ENCODE data around the gene RIMBP3C.
"Not testable (repeated sequence)": the region's sequence is repeated elsewhere in the genome, so short reads cannot be mapped to it uniquely, and the experiment has no call there.

The RIMBP3C gene

DNA sequence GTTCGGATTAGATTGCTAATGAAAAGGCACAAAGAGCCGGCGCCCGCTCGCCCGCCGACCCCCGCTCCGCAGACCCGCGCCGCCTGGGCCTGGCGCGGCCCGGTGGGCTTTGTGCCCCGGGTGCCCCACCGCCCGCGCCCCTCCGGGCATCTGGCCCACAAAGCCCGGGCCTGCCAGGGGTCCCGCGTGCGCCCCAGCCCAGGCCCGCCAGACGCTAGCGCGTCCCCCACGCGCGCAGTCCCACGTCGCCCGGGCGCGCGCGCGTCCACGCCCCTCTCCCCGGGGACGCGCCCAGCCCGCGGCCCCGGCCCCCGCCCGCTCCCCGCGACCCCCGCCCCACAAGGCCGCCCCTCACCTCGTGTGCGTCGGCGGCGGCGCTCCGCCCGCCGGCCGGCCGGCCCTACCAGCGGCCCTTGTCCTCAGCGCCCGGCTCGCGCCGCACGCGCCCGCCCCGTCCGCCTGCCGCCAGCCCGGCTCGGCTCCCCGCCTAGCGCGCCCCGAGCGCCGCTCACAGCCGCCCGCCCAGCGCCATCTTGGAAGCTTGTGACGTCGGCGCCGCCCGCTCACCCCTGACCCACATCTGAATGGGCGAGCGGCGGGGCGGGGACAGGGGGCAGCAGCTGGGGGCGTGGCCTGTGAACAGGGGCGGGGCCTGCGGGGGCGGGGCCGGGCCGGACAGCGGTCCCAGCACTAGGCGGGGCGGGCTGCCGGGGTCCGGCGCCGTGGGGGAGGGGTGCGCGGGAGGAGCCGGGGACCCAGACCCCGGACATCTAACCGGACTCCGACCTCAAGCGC is 34.1 kb downstream of the RIMBP3C start:
- not testable (repeated sequence) for DNase-seq

DNA sequence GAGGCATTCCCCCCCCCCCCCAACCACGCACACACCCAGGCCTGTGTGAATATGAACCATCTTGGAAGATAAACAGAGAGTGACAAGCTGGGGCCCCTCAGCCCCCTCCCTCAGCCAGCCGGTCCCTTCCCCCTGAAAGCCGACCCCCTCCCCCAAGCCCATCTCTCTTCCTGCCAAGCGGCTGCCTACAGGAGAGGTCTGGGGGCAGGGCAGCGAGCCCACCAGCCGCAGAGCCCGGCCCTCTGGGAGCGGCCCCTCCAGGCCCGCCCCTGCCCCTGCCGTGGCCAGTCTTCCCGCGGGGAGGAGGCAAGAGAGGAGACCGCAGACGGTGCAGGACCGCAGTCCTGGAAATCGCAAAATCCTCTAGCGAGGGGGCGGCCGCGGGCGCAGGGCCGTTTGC is 34.7 kb downstream of the RIMBP3C start:
- DNase-seq = not testable (repeated sequence)

DNA sequence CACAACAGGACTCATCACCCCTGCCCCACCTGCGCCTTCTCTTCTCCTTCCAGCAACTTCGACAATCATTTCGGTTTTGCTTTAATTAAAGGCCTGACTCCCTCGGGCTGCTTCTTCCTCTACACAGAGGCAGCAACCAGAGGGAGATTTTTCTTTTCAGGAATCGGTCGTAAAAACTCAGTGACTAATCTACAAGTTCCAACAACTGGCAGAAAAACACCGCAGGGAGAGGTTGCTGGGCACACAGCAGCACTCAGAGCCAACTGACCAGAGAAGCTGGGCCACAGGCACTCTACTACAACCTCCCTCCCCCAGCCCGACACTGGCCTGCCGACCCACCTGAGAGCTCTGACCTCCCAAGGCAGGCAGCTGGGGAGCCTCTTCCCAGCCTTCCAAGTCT is 36.0 kb downstream of the RIMBP3C start:
- DNase-seq = not testable (repeated sequence)

DNA sequence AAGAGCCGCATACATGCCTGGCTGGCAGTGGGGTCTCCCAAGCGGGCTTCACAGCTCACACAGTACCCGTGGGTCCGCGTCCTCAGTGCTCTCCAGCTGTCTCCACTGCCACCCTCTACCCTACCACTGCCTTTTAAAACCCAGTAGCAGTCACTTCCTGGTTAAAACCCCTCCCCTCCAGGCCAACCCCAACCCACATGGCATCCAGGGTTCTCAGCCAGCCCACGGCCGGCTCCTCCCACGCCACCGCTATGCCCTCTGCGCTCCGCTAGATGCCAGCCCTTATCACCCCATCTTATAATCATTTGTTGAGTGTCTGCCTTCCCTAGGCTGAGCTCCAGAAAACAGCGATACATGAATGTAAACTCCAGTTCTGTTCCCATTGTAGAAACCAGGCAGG is 37.1 kb downstream of the RIMBP3C start:
- not testable (repeated sequence) for DNase-seq

DNA sequence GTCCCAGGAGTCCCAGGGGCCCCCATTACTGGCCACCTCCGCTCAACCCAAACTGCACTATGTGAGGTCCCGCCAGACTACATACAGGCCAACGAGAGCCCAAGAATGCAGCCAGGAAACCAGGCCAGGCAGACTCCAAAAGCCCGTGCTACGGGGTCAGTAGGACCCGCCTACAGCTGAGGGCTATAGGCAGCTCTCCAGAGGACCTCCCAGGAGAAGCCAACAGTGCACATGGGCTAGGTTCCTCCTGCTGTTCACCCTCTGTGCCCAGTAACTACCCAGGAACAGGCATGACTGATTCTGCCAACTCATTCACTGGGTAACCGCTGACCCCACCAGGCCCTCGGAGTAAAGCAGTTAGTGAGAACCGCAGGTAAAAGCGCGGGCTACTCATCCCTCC is 39.2 kb downstream of the RIMBP3C start:
- DNase-seq = not testable (repeated sequence)

DNA sequence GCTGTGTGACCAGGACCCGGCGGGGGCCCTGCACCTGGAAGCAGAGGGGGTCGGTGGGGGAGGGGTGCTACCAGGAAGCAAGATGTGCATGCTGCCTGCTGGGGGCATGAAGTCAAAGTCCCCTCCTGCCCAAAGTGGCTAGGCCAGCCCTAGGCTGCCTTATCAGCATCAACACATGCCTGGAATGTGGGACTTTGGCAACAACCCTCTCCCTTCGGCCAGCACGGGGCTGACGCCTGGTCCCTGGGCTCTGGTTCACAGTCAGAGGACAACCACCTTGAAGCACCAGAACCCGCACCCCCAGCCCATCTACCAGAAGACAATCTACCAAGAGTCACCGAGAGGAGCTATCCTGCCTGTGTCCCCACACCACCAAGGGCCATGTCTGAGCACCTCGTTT is 40.9 kb downstream of the RIMBP3C start:
- not testable (repeated sequence) for DNase-seq

DNA sequence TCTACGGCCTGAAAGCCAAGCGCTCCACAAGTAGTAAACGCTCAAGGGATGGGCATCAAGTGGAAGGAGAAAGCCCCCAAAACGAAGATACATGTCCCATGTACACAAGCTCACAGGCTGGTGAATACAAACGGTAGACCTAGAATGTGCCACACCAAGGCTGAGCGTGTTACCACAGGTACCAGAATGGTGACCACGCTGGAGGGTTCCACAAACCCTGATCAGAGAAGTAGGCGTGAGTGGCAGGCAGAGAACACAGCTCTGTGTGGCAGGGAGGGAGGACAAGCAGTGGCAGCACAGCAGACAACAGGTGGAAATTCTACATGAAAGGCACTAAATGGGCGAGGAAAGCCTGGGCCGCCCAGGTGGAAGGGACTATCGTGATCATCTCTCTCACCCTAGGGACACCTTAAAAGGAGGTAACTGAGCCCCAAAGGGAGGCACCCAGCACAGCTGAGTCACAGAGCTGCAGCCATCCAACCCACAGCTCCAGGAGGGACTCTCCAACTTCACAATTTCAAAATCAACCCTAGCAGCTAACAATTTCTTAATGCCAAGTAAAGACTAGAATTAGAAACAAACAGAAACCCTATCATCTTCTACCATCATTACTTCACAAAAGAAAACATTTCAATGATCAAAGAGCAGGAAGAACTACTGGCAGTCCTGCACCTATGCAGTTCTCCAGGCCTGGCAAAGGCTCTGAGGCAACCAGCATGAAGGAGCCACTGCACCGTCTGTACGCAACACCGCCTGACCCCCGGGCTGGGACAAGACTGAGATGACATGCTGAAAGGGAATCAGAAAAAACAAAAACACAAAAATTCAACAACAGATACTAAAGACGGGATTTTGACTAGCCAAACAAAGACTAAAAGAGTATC is 51.4 kb downstream of the RIMBP3C start:
- not testable (repeated sequence) for DNase-seq

DNA sequence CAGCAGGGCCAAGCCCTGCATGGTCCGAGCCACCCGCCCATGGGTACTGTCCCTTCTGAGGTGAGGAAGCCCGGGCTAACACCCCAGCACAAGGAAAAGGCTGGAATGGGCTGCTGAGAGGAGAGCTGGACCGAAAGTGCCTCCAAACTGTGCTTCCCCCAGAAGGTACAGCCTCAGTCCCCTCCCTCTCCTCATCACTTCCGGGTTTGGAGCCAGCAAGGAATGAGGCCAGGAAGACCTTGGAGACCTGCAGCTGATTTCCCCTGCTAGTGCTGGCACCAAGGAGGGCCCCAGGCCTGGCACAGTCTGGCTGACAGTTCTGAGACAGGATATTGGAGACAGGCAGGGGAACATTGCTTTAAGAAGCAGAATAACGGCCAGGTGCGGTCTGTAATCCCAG is 52.8 kb downstream of the RIMBP3C start:
- DNase-seq = not testable (repeated sequence)

DNA sequence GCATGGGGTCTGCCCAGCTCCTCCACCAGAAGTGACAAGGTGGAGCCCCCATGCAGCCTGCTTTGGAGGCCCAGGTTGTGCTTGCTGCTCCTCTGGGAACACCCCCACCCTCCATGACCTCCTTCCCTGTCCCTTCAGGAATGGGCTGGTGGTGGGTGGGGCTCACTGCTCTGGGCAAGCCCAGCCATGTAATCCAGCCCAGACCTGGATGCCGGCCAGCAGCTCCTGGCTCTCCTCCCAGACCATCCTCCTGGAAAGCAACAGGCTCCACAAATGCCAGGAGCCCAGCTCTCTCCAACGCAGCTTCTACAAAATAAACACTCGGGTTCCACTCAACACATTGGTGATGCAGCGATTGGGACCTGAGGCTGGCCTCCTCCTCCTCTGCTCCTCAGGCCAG is 53.3 kb downstream of the RIMBP3C start:
- DNase-seq = not testable (repeated sequence)
